K562 (cell line): ENCODE measurements around the gene CAPRIN2.

Experiments
- ZNF174 ChIP-seq: fragments of 250-450 bp; sonication (Bioruptor Pico); IDR thresholded peaks from 2 replicates; pipeline ENCODE4 v1.4.0; 2020; ENCODE audit warnings: mild to moderate bottlenecking
- TF ChIP-seq, protein P1 (sequence below): IDR thresholded peaks from 2 replicates; pipeline ENCODE4 v1.6.1; 2016; ENCODE audit warnings: missing genetic modification characterization, missing compliant biosample characterization

DNA sequence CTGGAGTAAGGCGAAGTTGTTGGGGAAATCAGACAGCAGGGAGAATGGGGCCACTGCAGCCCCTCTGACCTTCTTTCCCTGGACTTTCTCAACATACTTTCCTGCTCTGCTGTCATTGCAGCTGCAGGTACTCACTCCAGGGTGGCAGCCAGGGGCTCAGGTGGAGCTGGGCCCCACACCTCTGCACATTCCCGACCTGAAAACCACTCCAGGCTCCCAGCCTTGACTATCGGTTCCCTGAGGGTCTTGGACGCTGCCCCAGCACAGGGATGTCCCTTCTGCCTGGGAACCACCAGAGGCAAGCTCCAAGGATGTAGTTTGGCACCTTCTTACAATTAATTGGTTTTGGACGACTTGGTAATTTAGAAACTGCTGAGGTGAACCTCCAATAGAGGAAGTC, 24.8 kb upstream of the CAPRIN2 start:
- TF ChIP-seq, protein P1, sequence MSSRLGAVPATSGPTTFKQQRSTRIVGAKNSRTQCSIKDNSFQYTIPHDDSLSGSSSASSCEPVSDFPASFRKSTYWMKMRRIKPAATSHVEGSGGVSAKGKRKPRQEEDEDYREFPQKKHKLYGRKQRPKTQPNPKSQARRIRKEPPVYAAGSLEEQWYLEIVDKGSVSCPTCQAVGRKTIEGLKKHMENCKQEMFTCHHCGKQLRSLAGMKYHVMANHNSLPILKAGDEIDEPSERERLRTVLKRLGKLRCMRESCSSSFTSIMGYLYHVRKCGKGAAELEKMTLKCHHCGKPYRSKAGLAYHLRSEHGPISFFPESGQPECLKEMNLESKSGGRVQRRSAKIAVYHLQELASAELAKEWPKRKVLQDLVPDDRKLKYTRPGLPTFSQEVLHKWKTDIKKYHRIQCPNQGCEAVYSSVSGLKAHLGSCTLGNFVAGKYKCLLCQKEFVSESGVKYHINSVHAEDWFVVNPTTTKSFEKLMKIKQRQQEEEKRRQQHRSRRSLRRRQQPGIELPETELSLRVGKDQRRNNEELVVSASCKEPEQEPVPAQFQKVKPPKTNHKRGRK (tag) = no peak
- no peak for TF ChIP-seq ZNF174
